VCaP (cell line): ENCODE measurements around the gene PCDH9.

ENCODE experiments used
- H3K27ac ChIP-seq: fragments of 450-650 bp; 2 replicates; pipeline ENCODE4 v1.5.1; 2017
- CTCF ChIP-seq: fragments of 450-650 bp; conservative IDR thresholded peaks from 2 replicates; pipeline ENCODE4 v1.5.1; 2017; ENCODE audit warnings: mild to moderate bottlenecking, moderate library complexity

PCDH9 gene

GRCh38 chr13:66357463-66357862 lies 872.7 kb downstream of the PCDH9 start:
- TF ChIP-seq CTCF, result no peak
- no peak overlapping the region for H3K27ac ChIP-seq

GRCh38 chr13:66354879-66355751 lies 875.0 kb downstream of the PCDH9 start:
- no peak for TF ChIP-seq CTCF
- H3K27ac ChIP-seq, result no peak overlapping the region

GRCh38 chr13:66353664-66354063 lies 876.5 kb downstream of the PCDH9 start:
- no peak; the same call in 1 of the 2 replicates for TF ChIP-seq CTCF
- H3K27ac ChIP-seq, result no peak overlapping the region

GRCh38 chr13:66349966-66350365 lies 880.2 kb downstream of the PCDH9 start:
- H3K27ac ChIP-seq, result no peak overlapping the region
- TF ChIP-seq CTCF, result no peak

GRCh38 chr13:66348745-66349690 lies 881.1 kb downstream of the PCDH9 start:
- TF ChIP-seq CTCF, result no peak
- no peak overlapping the region for H3K27ac ChIP-seq

GRCh38 chr13:66347486-66348117 lies 882.5 kb downstream of the PCDH9 start:
- TF ChIP-seq CTCF, result no peak

GRCh38 chr13:66345971-66346370 lies 884.2 kb downstream of the PCDH9 start:
- H3K27ac ChIP-seq, result no peak overlapping the region
- TF ChIP-seq CTCF, result no peak

More at GRCh38 chr13:66347486-66348117, 882.5 kb downstream of the PCDH9 start:
- H3K27ac ChIP-seq, result no peak overlapping the region
